HG03139 (cell line): ENCODE data around the gene DACT3.

ENCODE experiments used
- ATAC-seq: cut with Tn5 transposase; IDR thresholded peaks from one replicate; pipeline ENCODE4 v1.9.1; 2021; ENCODE audit not compliant: unreplicated experiment

Gene DACT3

GRCh38 chr19:46661020-46661731, at the start of gene DACT3:
Gene DACT3 (minus strand): TSS chr19:46661182. CDS start chr19:46661064, 118 bp downstream.
- peak; percentile 81 for ATAC-seq

- ATAC-seq, result no peak
Observed at GRCh38 chr19:46710687-46711086, 49.7 kb upstream of the DACT3 start.

- ATAC-seq, result no peak
Observed at GRCh38 chr19:46704379-46705076, 43.5 kb upstream of the DACT3 start.

- no peak for ATAC-seq
Observed at GRCh38 chr19:46700704-46701103, 39.7 kb upstream of the DACT3 start.

- no peak for ATAC-seq
Observed at GRCh38 chr19:46698395-46699321, 37.7 kb upstream of the DACT3 start.

GRCh38 chr19:46697204-46697960, 36.4 kb upstream of the DACT3 start:
- no peak for ATAC-seq

GRCh38 chr19:46696866-46697203, 35.9 kb upstream of the DACT3 start:
- no peak for ATAC-seq

GRCh38 chr19:46696052-46696451, 35.1 kb upstream of the DACT3 start:
- no peak for ATAC-seq

- ATAC-seq, result no peak
Observed at GRCh38 chr19:46693760-46694159, 32.8 kb upstream of the DACT3 start.

- no peak for ATAC-seq
Observed at GRCh38 chr19:46692918-46693722, 32.1 kb upstream of the DACT3 start.

- ATAC-seq, result no peak
Observed at GRCh38 chr19:46691948-46692347, 31.0 kb upstream of the DACT3 start.

GRCh38 chr19:46691104-46691503, 30.1 kb upstream of the DACT3 start:
- ATAC-seq, result no peak

- no peak for ATAC-seq
Observed at GRCh38 chr19:46689358-46689757, 28.4 kb upstream of the DACT3 start.

GRCh38 chr19:46687438-46688145, 26.6 kb upstream of the DACT3 start:
- no peak for ATAC-seq

GRCh38 chr19:46685189-46685588, 24.2 kb upstream of the DACT3 start:
- ATAC-seq, result no peak

- ATAC-seq, result no peak
Observed at GRCh38 chr19:46678110-46678732, 17.2 kb upstream of the DACT3 start.

- no peak for ATAC-seq
Observed at GRCh38 chr19:46674416-46675178, 13.6 kb upstream of the DACT3 start.

- ATAC-seq, result no peak
Observed at GRCh38 chr19:46670813-46671212, 9.8 kb upstream of the DACT3 start.
